ENCODE data around the gene SRPRB.

The SRPRB gene

DNA sequence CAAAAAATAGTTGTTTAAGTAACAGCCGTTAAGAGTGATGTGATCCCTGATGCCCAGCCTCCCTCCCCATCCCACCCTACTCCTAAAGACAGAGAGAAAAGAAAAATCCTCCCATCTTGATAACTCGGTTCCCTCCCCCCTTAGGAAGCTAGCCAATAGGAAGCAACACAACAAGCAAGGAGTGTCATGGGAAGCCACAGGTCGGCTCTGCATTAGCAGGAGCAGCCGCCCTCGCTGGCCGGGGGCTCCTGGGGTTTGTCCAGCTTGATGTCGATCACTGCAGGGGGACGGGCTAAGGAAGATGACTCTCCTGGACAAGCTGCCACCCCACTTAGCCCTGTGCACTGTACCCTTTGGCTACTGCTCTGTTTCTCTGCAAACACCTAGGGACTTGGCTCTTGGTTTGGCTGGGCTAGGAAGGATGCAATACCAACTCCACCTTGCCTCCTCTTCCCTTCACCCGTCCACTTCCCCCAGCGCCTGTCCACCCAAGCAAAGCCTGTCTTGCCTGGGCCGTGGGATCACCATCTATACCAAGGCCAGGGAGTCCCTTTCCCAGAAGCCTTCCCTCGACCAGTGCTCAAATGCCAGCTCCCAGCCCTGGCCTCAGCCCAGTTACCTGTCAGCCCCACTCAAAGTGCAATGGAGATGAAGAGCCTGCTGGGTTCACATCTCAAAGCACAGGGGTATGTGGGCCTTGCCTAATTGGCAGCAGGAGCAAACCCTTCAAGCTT, 23.1 kb downstream of the SRPRB start:
- peak; percentile 8 for DNase-seq

DNA sequence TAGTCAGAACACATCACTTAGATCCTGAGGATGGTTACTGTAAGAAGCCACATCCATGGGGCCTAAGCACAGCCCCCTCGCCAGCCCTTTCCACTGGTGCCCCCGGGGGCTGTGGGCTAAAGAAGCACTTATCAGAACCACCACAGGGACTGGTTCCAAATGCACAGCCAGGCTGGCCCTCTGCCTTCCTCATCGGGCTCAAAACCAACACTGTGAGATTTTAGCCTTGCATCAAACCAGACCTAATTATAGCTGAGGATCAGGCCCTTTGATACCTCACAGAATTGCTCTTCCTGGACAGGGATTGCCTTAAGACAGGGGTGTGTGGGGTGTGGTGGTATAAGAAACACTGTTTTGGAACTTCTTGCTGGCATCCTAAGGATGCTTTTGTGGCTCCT, 23.7 kb downstream of the SRPRB start:
- DNase-seq, result no peak

DNA sequence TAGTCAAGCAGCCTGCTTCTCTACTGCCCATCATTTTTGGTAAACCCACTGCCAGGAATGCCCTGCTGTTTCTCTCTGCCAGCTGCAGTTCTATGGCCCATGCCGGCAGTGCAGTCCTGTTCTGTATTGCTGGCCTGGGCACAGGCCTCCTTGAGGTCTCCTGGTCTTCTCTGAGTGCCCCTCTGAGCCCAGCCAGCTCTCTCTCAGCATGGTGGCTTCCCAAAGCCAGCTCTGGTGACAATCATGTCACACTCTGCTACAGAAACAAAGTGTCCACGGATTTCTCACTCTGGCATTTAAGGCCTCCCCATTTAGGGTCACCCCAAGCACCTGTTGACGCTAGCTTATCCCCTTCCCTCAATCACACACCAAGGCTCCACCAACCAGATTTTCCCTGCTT, 24.5 kb downstream of the SRPRB start:
- DNase-seq, result no peak

DNA sequence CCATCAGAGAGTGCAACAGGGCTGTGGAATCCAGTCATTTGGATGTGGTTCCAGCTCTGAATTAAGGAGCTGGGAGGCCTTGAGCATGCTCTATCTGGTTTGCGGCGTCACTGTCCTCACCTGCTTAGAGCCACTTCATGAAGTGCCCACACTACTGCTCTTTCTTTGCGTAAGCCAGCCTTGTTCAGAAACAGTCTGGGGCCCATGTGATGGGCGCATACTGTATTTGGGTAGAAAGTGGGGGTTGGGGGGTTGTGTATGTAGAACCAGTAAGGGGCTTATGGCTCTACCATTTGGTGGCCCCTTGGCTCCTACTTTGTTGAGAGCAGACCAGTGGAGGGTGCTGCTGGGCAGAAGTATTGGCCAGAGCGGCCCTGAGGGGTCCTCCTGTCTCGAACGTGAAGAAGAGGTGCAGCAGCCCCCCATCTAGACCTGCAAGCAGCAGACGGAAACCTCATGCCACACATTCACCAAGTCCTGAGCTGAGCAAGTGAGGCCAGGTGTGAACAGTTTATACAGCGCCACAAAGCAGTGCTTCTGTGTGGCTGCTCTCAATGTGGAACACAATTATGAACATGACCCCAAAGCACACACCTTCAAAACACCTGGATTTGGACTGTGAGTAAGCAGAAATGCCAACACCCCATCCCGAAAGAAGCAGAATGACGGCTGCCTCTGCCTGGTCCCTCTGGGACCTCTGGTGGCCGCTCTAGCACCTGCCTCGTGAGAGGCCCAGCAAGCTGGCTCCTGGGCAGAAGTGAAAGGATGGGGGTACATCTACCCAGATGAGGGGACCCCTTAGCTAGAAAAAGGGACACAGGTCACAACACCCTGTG, 26.6 kb downstream of the SRPRB start:
- no peak for DNase-seq

DNA sequence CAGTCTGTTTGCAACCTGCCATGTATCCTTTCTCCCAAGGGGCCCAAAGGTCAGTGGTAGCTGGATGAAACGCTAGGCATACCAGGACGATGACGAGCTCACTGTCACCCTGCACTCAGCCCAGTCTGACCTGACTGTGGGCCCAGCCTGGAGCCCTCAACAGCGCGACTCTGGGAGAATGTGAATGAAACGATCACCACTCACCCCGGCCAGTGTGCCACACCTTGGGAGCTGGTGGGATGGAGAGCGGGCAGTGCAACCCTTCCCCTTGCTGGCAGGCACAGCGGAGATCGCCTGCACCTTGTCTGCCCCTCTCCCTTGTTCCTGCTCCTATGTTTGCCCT, 27.2 kb downstream of the SRPRB start:
- DNase-seq, result no peak

DNA sequence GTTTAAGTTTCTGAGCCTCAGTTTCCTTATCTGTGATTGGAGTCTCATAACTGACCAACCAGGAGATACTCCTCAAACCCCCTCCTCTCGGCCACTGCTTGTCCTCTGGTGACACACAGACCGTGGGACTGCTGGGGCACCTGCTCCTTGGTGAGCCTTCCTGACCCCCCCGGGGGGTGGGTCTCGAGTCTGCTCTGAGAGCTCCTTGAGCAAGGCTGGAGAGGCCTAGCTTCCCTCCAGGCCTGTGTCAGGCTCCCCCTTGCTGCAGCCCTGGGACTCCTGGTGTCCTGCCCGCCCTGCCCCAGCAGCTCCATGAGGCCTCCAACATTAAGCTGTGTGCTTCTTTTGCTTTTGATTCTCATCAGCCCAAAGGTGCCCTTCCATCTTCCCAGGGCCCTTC, 27.7 kb downstream of the SRPRB start:
- no peak for DNase-seq

DNA sequence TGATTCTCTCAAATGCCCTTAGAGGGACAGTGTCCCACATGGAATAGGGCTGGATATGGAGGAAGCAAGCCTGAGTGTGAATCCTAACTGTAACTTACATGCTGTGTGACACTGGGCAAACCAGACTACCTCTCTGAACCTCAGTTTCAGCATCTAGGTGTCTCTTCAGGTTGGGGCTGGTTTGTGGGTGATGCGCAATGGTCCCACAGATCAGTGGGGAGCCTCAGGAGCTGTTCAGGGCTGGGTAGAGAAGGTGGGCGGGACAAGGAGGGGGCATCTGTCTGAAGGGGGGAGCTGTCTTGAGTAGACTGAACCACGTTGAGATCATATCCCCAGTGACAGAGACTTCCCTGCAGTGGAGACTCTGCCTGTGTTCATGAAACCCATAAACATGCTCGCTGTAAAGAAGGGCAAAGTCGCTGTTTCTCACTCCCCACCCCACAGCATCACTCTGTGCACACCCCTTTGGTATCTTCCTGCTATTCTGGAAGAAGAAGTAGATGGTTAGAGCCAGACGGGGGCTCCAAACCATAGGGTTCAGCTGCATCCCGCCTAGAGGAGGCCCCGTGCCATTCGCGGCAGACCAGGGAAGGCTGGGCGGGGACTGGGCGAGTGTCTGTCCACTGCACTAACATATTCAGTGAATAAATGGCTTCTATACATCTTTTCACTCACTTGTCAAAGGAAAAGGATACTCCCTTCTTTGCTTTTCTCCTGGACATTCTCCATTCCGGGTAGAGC, 28.4 kb downstream of the SRPRB start:
- no peak for DNase-seq

DNA sequence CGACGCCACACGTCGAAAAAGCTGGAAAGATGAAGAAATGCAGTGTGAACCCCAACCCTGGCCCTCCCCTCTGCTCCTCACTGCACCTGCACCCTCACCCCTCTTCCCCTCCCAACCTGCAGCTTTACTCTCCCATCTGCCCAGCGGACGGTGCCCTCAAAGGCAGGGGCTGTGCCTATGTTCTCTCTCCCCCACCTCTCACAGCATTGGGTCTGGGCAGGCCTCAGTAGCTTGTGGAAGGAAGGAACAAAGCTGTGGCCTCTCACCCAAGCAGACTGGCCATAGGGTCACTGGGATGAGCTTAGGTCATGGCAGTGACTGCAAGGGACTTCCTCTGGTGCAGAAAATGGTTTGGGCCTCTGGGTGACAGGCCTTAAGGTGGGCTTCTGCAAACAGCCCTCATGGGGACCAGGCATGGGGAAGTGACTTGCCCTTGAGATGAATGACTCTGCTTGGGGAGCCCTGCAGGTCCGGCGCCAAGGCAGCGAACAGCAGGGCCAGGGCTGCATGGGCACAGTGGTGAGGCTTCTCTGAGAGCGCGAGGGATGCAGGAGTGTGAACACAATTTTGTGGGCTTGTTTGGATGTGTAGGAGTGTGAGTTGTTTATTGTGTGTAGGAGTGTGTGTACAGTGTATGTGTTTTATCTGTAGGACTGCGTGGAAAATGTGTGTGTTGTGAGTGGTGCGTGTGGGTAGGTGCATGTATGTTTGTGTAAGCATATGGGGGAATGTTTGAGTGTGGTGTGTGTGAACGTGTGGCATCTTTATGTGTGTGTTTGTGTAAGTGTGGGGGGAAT, 29.2 kb downstream of the SRPRB start:
- no peak for DNase-seq

DNA sequence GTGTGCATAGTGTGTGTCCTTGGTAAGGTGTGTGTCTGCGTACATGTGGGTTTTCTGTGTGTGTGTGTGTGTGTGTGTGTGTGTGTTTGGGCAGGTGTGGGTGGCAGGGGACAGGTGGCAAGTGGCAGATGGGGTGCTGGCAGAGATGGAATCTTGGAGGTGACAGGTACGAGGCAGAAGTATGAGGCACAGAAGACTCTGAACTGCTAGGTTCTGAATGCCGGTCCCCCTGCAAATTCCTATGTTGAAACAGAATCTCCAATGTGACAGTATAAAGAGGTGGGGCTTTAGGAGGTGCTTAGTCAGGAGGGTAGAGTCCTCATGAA, 29.8 kb downstream of the SRPRB start:
- no peak for DNase-seq

DNA sequence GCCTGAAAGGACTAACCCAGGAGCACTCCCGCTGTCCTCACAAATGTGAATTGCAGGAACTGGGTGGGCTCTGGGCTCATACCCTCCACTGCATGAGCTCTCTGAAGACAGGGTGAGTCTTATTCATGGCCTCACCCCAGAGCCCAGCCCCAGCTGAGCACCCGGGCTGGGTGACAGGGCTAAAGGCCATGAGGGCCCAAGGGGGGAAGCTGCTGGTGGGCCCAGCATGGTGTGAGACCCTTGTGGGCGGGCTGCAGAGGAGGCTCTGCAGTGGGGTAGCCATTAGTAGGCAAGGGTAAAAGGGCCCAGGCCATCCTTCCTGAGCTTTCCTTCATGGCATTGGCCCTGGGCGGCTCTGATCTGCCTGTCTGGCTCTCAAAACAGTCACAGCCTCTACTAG, 30.3 kb downstream of the SRPRB start:
- DNase-seq, result no peak

DNA sequence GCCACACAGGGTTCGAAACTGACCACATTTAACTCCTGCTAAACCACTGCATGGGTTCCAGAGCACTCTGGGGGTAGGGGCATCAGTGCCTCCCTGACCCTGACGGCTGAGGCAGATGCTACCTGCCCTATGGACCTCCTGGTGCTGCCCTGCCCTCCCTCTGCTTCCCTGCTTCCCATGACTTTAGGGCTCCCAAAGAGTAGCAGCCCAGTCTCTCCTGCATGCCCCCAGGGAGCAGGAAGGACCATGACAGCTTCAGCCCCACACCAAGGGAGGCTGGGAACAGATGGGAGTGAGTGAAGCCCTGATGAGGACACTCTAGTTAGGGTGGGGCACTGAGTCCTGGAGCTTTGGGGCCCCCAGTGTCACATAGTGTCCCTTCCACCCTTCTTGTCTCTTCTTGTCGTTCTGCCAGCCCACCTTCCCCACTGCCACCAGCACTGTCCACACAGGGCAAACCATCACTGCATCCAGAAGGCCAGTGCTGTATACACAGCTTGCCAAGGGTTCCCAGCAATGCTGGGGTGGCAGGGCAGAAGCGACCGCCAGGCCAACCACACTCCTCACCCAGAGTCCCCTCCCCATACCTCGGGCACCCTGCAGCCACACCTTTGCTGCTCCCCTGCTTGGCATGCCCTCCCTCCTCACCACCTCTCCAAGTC, 31.0 kb downstream of the SRPRB start:
- no peak for DNase-seq

DNA sequence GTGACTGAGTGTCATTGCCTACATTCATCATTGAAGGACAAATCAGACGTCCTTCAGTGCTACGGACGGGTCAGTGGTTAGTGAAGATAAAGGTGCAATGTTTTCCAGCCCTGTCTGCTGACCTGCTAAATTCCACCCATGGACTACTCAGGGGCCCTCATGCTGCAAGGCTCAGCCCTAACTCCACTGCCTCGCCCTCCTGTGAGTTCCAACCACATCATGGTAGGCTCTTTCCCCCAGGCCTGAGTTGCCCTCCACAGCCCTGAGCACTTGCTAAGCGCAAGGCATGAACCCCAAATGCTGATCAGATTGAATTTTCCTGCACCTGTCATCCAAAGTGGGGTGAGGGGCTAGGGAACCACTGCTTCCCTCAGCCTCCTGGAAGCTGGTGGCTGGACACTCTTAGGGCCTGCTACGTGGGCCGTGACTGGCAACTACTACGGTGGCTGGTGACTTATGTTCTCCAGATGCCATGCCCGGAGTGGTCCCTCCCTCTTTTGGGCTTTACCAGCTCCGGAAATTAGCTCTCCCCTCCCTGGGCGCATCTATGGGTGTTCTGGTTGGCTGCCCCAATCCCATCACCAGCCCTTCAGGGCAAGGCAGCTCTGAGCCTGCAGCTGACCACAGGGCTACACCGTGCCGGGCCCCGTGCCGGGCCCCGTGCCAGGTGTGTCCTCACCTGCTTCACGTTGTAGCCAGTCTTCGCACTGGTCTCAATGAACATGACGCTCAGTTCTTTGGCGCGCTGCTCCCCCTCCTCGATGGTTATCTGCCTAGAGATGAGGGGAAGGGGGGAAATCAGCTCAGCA, 32.1 kb downstream of the SRPRB start:
- no peak for DNase-seq

DNA sequence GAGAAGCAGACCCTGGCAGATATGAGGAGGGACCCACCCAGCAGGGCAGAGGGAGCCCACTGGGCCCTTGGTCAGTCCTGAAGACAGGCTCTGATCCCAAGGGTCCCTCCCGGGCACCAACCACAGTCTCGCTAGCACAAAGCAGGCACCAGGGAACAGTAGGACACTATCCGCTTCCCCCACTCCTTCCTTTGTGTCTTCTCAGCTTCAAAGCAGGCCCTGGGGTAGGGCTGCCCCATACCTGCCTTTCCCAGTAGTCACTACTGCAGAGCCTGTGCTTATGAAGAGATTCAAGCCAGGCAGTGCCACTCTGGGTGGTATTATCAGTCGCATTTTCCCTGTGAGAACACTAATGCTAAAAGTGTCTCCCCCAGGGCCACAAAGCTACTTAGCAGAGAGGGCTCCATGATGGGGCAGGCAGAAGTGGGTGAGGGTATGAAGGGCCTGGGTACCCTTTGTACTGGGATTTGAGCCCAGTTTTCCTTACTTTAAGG, 32.7 kb downstream of the SRPRB start:
- DNase-seq, result no peak

DNA sequence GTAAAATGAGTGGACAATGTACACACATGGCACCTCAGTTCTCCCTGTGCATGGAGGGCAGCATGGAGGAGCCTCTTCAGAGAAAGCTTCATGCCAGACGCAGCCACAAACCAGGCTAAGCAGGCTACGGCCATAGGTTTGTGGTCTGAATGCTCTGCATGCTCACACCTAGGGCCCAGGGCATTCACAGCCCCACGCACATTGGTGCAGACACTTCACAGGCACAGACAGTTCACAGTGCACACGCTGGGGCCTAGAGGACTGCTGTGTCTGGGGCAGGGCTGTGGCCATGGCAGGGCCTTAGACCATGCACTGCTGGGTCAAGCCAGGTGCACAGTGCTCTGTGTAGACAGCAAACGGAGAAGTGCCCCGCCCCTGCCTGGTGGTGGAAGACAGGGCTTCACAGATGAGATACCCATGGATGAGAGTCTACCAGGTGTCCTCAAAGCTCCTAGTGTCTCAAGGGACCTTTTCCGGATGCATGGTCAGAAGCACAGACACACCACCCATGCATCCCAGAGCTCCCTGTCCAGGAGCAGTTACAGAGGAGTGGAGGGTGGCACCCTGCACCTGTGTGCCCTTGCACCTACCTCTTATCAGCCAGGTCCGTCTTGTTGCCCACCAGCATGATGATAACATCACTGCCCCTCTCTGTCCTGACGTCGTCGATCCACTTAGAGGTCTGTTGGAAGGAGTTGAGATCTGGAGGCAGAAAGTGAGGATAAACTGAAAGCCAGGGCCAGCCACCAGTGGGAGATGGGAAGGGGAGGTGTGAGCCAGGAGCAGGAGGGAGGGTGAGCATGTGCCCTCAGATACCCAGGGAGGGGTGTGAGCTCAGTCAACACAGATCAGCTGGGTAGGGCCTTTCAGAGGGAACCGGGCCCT, 33.5 kb downstream of the SRPRB start:
- DNase-seq, result no peak

DNA sequence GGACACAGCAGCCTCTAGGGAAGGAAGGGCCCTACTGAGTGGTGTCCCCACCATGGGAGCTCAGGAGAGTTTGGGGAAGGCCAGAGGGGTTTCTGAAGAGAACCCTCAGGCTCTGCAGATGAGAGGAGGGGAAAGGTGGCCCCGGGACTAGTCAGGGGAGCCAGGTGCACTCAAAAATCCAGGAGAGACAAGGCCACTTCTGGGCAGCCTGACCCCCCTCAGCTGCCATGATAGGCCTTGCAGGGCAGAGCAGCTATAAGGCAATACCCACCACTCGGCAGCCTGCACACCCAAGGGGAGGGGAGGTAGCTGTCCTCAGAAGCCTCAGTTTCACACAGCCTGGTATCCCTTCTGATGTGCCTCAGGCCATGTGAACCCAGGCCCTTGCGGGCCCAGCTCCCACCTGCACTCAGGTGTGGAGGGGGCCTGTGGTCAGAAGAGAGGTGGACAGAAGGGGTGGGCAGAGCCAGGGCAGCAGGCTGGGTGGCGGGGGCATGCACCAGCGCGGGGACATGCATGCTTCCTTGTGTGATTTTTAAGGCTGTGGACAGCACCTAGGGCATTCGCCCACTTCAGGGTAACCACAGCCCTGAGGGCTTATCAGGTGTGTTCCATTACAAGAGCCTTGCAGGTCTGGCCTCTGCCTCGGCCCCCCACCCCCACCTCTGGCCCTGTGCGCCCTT, 34.6 kb downstream of the SRPRB start:
- DNase-seq, result no peak

DNA sequence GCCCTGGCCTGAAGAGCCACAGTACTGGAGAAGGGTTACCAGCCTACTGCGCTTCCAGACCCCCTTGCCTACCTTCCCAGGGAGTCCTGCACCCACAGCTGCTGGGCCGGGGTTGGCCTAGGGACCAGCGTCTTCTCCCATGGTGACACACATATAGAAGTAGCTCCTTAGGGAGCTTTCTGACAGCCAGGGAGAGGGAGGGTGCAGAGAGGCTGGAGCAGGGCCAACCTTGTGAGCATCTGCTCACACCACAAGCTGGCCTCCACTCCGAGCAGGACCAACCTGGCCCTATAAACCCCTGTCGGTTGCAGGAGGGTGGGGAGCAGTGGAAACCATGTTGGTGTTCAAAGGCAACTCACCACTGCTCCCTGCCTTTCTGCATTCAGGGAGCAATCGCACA, 35.2 kb downstream of the SRPRB start:
- no peak for DNase-seq

DNA sequence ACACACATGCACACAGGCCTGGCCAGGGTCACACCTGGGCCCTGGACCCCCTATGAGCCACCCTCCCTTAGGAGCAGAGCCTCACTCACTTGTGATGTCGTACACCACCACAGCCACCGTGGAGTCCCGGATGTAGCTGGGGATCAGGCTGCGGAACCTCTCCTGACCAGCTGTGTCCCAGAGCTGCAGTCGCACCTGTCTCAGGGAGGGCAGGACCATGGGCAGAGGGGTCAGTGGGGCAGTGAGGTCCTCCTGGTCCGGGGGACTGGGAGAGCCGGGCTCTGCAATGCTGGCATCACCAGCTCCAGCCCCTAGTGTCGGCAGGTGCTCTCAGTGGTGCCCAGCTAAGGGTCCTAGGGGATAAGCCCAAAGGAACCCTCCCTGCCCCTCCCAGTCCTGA, 35.6 kb downstream of the SRPRB start:
- no peak for DNase-seq

DNA sequence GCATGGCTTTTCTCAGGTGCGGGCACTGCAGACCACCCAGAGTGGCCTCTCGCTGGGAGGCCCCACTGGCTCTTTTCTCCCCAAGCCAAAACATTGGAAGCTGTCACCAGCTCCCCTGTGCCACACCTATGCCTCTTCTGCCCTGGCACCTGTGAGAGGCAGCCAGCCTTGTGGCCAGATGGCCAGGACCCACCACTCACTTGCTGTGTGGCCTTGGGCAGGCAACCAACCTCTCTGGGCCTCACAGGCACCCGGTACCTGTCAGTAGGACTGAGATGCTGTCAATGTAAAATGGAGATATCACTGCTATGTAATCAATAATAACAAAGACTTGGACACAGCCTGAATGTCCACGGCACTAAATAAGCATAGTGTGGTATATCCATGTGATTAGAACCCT, 36.5 kb downstream of the SRPRB start:
- DNase-seq, result no peak

DNA sequence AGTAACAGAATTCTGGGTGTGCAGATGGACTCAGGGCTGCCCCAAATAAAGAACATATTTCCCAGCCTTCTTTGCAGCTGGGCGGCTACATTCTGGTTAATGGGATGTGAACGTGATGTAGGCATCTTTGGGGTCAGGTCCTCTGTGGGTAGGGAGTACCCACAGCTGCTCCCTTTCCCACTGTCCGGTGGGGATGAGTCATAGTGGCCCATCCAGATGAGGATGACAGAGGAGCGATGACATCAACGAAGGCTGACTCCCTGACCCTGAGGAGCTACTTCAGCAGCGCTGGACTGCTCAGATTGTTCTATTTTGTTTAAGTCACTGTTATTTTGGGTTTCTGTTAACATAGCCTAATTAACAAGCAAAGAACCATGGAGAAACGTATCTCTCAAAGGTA, 38.0 kb downstream of the SRPRB start:
- DNase-seq, result peak; percentile 5

DNA sequence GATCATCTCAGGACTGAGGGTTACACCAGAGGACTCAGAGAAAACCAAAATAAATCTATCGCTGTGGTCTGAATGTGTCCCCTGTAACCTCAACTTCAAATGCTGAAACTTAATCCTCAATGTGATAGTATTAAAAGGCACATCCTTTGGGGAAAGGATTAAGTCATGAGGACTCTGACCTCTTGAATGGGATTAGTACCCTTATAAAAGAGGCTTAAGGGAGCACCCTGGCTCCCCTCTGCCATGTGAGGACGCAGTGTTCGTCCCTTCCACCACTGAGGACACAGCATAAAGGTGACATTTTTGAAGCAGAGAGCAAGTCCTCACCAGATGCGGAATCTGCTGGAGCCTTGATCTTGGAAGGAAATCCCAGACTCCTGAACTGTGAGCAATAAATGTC, 39.5 kb downstream of the SRPRB start:
- no peak for DNase-seq

Measured in eye (tissue), 1 donor.